PC-3 (cell line): ENCODE results near the gene PTGIS. TPM values are rescaled to one million over a fixed set of nuclear protein-coding genes. Genes with fewer than 3 reads are reported as not detected.
A peak's percentile ranks its signal among the peaks of the same experiment; 100 is the strongest.

Experiments used
- ATAC-seq: fragments of 200-7000 bp; cut with Tn5 transposase; 2 replicates; pipeline ENCODE4 v1.9.1; 2020; ENCODE audit warnings: mild to moderate bottlenecking, moderate library complexity
- BruUV-seq: library from RNA; stranded (reverse); fragments of 400-500 nt; replicated peaks from 2 replicates; lab custom pipeline; 2021; lab: Mats Ljungman, UMichigan
- CTCF ChIA-PET: fragments of 300-600 bp; sonication (Branson Sonifier 250); formaldehyde crosslinking; loops from one replicate; lab custom pipeline; 2022; ENCODE audit warnings: antibody characterized with exemption; lab: Charles Lee
- POLR2A ChIA-PET: fragments of 300-600 bp; sonication (Branson Sonifier 250); formaldehyde crosslinking; loops from one replicate; lab custom pipeline; 2022; ENCODE audit warnings: antibody characterized with exemption; ENCODE audit not compliant: unreplicated experiment; lab: Charles Lee
- DNase-seq: peaks from one replicate; pipeline ENCODE4 v3.0.0-alpha.2; 2015
- H2AFZ ChIP-seq: fragments of 300-600 bp; sonication (generic); 2 replicates; pipeline ENCODE4 v1.6.0; 2016; ENCODE audit warnings: antibody characterized with exemption, low read length
- H3F3A ChIP-seq: fragments of 300-600 bp; sonication (generic); one replicate; pipeline ENCODE4 v1.6.0; 2017; ENCODE audit warnings: antibody characterized with exemption, low read length, control low read depth, mild to moderate bottlenecking; ENCODE audit not compliant: unreplicated experiment
- H3K27ac ChIP-seq: fragments of 300-600 bp; sonication (generic); 2 replicates; pipeline ENCODE4 v1.5.1; 2016; ENCODE audit warnings: mild to moderate bottlenecking, low read length
- H3K27me3 ChIP-seq: fragments of 300-600 bp; sonication (generic); 2 replicates; pipeline ENCODE4 v1.6.1; 2016; ENCODE audit warnings: low read length, mixed read lengths
- H3K36me3 ChIP-seq: fragments of 300-600 bp; sonication (generic); 2 replicates; pipeline ENCODE4 v1.6.1; 2016; ENCODE audit warnings: low read depth, mixed run types, low read length, mixed read lengths
- H3K4me1 ChIP-seq: fragments of 300-600 bp; sonication (generic); 2 replicates; pipeline ENCODE4 v1.5.1; 2016; ENCODE audit warnings: low read length; ENCODE audit not compliant: insufficient read depth
- H3K4me2 ChIP-seq: fragments of 300-600 bp; sonication (generic); 2 replicates; pipeline ENCODE4 v1.6.0; 2016; ENCODE audit warnings: low read length
- H3K4me3 ChIP-seq: fragments of 300-600 bp; sonication (generic); 2 replicates; pipeline ENCODE4 v1.5.1; 2016; ENCODE audit warnings: mild to moderate bottlenecking, low read length, mixed read lengths
- H3K79me2 ChIP-seq: fragments of 300-600 bp; sonication (generic); 2 replicates; pipeline ENCODE4 v1.6.1; 2017; ENCODE audit warnings: low read length, mixed read lengths
- H3K9ac ChIP-seq: fragments of 300-600 bp; sonication (generic); 2 replicates; pipeline ENCODE4 v1.6.0; 2016; ENCODE audit warnings: mild to moderate bottlenecking, low read length
- H3K9me2 ChIP-seq: fragments of 300-600 bp; sonication (generic); replicated peaks from 2 replicates; pipeline ENCODE4 v1.6.1; 2016; ENCODE audit warnings: mixed run types, low read length, mixed read lengths
- H3K9me3 ChIP-seq: fragments of 300-600 bp; sonication (generic); 2 replicates; pipeline ENCODE4 v1.6.1; 2016; ENCODE audit warnings: low read length, mixed read lengths
- H4K20me1 ChIP-seq: fragments of 300-600 bp; sonication (generic); 2 replicates; pipeline ENCODE4 v1.6.1; 2016; ENCODE audit warnings: low read length, mixed read lengths
- CTCF ChIP-seq: fragments of 300-600 bp; sonication (generic); conservative IDR thresholded peaks from 2 replicates; pipeline ENCODE4 v1.5.1; 2017; ENCODE audit warnings: antibody characterized with exemption, low read depth, mild to moderate bottlenecking, low read length
- EZH2 ChIP-seq: fragments of 300-600 bp; sonication (generic); IDR thresholded peaks from one replicate; pipeline ENCODE4 v1.6.1; 2017; ENCODE audit warnings: antibody characterized with exemption, mild to moderate bottlenecking, low read length; ENCODE audit not compliant: unreplicated experiment
- EZH2phosphoT487 ChIP-seq: fragments of 300-600 bp; sonication (generic); IDR thresholded peaks from 2 replicates; pipeline ENCODE4 v1.6.1; 2018; ENCODE audit warnings: mild to moderate bottlenecking, antibody characterized with exemption, low read length, borderline replicate concordance
- intact Hi-C: fragments of 100-400 bp; cut with micrococcal nuclease; formaldehyde crosslinking; loops from 2 replicates; pipeline ENCODE4 v1.9.0; 2023
- total RNA-seq: library from RNA; depleted of rRNA; stranded (reverse); fragments of >200 nt; gene quantifications from 2 replicates; pipeline ENCODE4 v1.2.3, GENCODE V29; 2014

Gene PTGIS
- total RNA-seq, 1 experiment from 2014 or later = 0.18 TPM

- no peaks in the 10 kb centered on the region for H3K79me2 ChIP-seq
- no peak overlapping the region for H3K9ac ChIP-seq
- no peak overlapping the region for H3K27ac ChIP-seq
- no peak for ATAC-seq
- no peak for DNase-seq
- no peak overlapping the region for H2AFZ ChIP-seq
- no peaks in the 10 kb centered on the region for H3K27me3 ChIP-seq
- H3K4me2 ChIP-seq = no peak overlapping the region
- no peaks in the 10 kb centered on the region for H3K9me3 ChIP-seq
- TF ChIP-seq EZH2 = no peak
- TF ChIP-seq CTCF = no peak
- TF ChIP-seq EZH2phosphoT487 = no peak
- intact Hi-C loops = loop anchor here (5.0 kb wide), 1 partner anchor 275 kb away; no protein-coding TSS in a partner anchor
- no peaks in the 10 kb centered on the region for H3F3A ChIP-seq
- no peaks in the 10 kb centered on the region for H4K20me1 ChIP-seq
- H3K36me3 ChIP-seq = no peaks in the 10 kb centered on the region
- H3K4me1 ChIP-seq = peaks cover 31% of the 10 kb centered on the region
- no TSS peak for BruUV-seq
- H3K9me2 ChIP-seq = no peaks in the 10 kb centered on the region
- no peak overlapping the region for H3K4me3 ChIP-seq
- POLR2A ChIA-PET = no interaction called here
- CTCF ChIA-PET = interaction anchor here (0.7 to 3.6 kb wide), 2 partner anchors 16 to 65 kb away, joined by 4 to 64 read pairs; no protein-coding TSS in a partner anchor
Observed at GRCh38 chr20:49607568-49607967, 39.6 kb upstream of the PTGIS start.

DNA sequence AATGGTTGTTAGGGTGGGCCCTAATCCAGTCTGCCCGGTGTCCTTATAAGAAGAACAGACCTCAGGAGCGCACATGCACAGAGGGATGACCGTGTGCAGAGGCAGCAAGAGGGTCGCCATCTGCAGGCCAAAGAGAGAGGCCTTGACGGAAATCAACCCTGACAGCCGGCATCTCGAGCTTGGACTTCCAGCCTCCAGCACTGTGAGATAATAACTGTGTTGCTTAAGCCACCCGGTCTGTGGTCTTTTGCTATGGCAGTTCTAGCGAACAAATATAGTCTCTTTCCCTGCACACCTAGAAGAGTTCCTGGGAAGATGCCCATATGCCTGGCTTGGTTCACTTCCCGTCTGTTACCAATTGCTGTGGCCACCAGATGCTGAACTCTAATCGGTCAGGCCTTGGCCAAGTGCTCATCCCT is 35.3 kb upstream of the PTGIS start:
- Histone ChIP-seq H3K9ac (no peak overlapping the region), H3K4me2 (no peak overlapping the region), H3K27ac (no peak overlapping the region), H3K4me1 (peaks cover 18% of the 10 kb centered on the region), H4K20me1 (no peaks in the 10 kb centered on the region), H3K4me3 (no peak overlapping the region), H3K27me3 (no peaks in the 10 kb centered on the region), H3K9me2 (no peaks in the 10 kb centered on the region), H3K79me2 (no peaks in the 10 kb centered on the region), H3F3A (no peaks in the 10 kb centered on the region), H3K9me3 (no peaks in the 10 kb centered on the region), H3K36me3 (no peaks in the 10 kb centered on the region), H2AFZ (no peak overlapping the region)
- ATAC-seq (no peak), DNase-seq (peak; percentile 43)
- CTCF ChIA-PET = interaction anchor here (0.6 to 2.4 kb wide), 3 partner anchors 61 to 93 kb away, joined by 3 to 25 read pairs (median 3); no protein-coding TSS in a partner anchor
- TF ChIP-seq EZH2phosphoT487 (no peak), EZH2 (no peak), CTCF (peak; percentile 68)
- POLR2A ChIA-PET = interaction anchor here (0.5 kb wide), 1 partner anchor 15 kb away, joined by 5 read pairs; no protein-coding TSS in a partner anchor
- no TSS peak for BruUV-seq
- intact Hi-C loops = no loop called here
